C1 segment of cervical spinal cord (tissue), 14 donors: ENCODE measurements around the gene FAM229A.
"Not testable (repeated sequence)": the region's sequence is repeated elsewhere in the genome, so short reads cannot be mapped to it uniquely, and the experiment has no call there.

Experiments used
- DNase-seq, 14 donors: peaks; one replicate each; lab custom pipeline; 2025; lab: John Stamatoyannopoulos, UW

Gene FAM229A

GRCh38 chr1:32362474-32363313 lies at the start of gene FAM229A, which contains the start of gene TSSK3:
FAM229A (minus strand) TSS chr1:32362485; CDS start chr1:32362091, 394 bp downstream.
TSSK3 (plus strand) TSS chr1:32362539; CDS start chr1:32362702, 163 bp downstream.
- no peak for DNase-seq

GRCh38 chr1:32411261-32411660 lies 49.0 kb upstream of the FAM229A start:
- peak in 1 of 14 donors; percentile 90 for DNase-seq

- peak in 1 of 14 donors; percentile 19 for DNase-seq
These were observed 44.4 kb upstream of the FAM229A start for GRCh38 chr1:32406629-32407111.

GRCh38 chr1:32405672-32406467 lies 43.6 kb upstream of the FAM229A start:
- DNase-seq = no peak

GRCh38 chr1:32404946-32405345 lies 42.7 kb upstream of the FAM229A start:
- DNase-seq = no peak

GRCh38 chr1:32400876-32401631 lies 38.8 kb upstream of the FAM229A start:
- DNase-seq = peak in 13 of 14 donors; percentile 20 to 78 (median 59)

GRCh38 chr1:32399843-32400242 lies 37.6 kb upstream of the FAM229A start:
- no peak for DNase-seq

GRCh38 chr1:32398401-32398800 lies 36.1 kb upstream of the FAM229A start:
- DNase-seq = no peak

GRCh38 chr1:32396524-32396923 lies 34.2 kb upstream of the FAM229A start:
- DNase-seq = not testable (repeated sequence)

- DNase-seq = peak in 1 of 14 donors; percentile 62
These were observed 32.7 kb upstream of the FAM229A start for GRCh38 chr1:32394890-32395432.

GRCh38 chr1:32394141-32394889 lies 32.0 kb upstream of the FAM229A start, which contains the start of gene BSDC1:
BSDC1 (minus strand) TSS chr1:32394441; CDS start chr1:32394414, 27 bp downstream.
- DNase-seq = peak; percentile 90 to 100 (median 97)

- no peak for DNase-seq
These were observed 31.5 kb upstream of the FAM229A start for GRCh38 chr1:32393832-32394140.

GRCh38 chr1:32393136-32393535 lies 30.9 kb upstream of the FAM229A start:
- DNase-seq = no peak

GRCh38 chr1:32392325-32392724 lies 30.0 kb upstream of the FAM229A start:
- DNase-seq = no peak

GRCh38 chr1:32390904-32391870 lies 28.9 kb upstream of the FAM229A start:
- no peak for DNase-seq

GRCh38 chr1:32388641-32389040 lies 26.4 kb upstream of the FAM229A start:
- no peak for DNase-seq

GRCh38 chr1:32386676-32387392 lies 24.5 kb upstream of the FAM229A start:
- no peak for DNase-seq

- DNase-seq = no peak
These were observed 17.8 kb upstream of the FAM229A start for GRCh38 chr1:32380057-32380456.
